ENCODE data around the gene USP12.

DNA sequence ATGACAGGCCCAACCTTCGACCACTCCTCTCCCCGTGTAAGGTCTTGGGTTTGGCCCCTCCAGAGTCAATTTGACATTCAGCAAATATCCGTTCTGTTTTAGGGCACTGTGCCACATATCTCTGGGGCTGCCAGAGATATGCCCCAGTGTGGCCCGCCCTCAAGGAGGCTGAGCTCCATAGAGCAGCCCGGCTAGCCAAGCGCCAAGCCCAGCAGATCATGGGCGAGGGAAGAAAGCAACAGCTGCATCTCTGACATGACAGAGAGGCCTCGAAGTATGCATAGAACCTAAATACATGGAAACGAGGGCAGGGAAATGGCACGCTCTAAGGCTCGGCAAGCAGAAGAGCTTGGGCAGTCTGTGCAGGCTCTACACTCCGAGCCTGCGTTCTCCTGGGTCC, 124.5 kb downstream of the USP12 start:
- TF ChIP-seq, protein P1, sequence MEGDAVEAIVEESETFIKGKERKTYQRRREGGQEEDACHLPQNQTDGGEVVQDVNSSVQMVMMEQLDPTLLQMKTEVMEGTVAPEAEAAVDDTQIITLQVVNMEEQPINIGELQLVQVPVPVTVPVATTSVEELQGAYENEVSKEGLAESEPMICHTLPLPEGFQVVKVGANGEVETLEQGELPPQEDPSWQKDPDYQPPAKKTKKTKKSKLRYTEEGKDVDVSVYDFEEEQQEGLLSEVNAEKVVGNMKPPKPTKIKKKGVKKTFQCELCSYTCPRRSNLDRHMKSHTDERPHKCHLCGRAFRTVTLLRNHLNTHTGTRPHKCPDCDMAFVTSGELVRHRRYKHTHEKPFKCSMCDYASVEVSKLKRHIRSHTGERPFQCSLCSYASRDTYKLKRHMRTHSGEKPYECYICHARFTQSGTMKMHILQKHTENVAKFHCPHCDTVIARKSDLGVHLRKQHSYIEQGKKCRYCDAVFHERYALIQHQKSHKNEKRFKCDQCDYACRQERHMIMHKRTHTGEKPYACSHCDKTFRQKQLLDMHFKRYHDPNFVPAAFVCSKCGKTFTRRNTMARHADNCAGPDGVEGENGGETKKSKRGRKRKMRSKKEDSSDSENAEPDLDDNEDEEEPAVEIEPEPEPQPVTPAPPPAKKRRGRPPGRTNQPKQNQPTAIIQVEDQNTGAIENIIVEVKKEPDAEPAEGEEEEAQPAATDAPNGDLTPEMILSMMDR (IDR thresholded peaks at IDR 0.05; ENCODE audit: low read depth, low read length, missing input control) = no peak
- TF ChIP-seq FOXA1 (IDR thresholded peaks at IDR 0.05) = no peak

All from liver (tissue), 2 donors.